Skeletal muscle cell (primary cell): ENCODE results near the gene FAM117A.

ENCODE experiments used
- DNase-seq: peaks from one replicate; pipeline ENCODE4 v3.0.0-alpha.2; 2010; ENCODE audit warnings: low read depth
- H3K4me3 ChIP-seq: 2 replicates; pipeline ENCODE4 v1.5.1; 2011; ENCODE audit warnings: low read depth, mild to moderate bottlenecking, control low read depth, low read length, moderate library complexity

Gene FAM117A

GRCh38 chr17:49763735-49764558 lies at the start of gene FAM117A:
Gene FAM117A (minus strand): TSS chr17:49764131. CDS start chr17:49764087, 44 bp downstream.
- DNase-seq = peak; percentile 94
- H3K4me3 ChIP-seq = peak within 1 kb of the TSS; percentile 73

- DNase-seq = no peak
- no peak overlapping the region for H3K4me3 ChIP-seq
Measured at GRCh38 chr17:49809056-49809455, 45.1 kb upstream of the FAM117A start.

GRCh38 chr17:49798738-49799137 lies 34.8 kb upstream of the FAM117A start:
- DNase-seq = no peak
- no peak overlapping the region for H3K4me3 ChIP-seq

- no peak for DNase-seq
- H3K4me3 ChIP-seq = no peak overlapping the region
Measured at GRCh38 chr17:49798182-49798581, 34.3 kb upstream of the FAM117A start.

GRCh38 chr17:49795372-49795771 lies 31.4 kb upstream of the FAM117A start:
- DNase-seq = no peak
- no peak overlapping the region for H3K4me3 ChIP-seq

GRCh38 chr17:49793309-49793708 lies 29.4 kb upstream of the FAM117A start:
- no peak for DNase-seq
- no peak overlapping the region for H3K4me3 ChIP-seq

- H3K4me3 ChIP-seq = peak overlapping the region; percentile 55
- DNase-seq = no peak
Measured at GRCh38 chr17:49789243-49789578, 25.3 kb upstream of the FAM117A start.

- peak; percentile 97 for DNase-seq
- H3K4me3 ChIP-seq = peak within 1 kb of the TSS; percentile 100
Measured at GRCh38 chr17:49788478-49789242, 24.7 kb upstream of the FAM117A start, which contains the start of gene KAT7. Gene KAT7 (plus strand): TSS chr17:49788681. CDS start chr17:49788835, 154 bp downstream.

GRCh38 chr17:49787884-49788477 lies 24.1 kb upstream of the FAM117A start:
- H3K4me3 ChIP-seq = peak overlapping the region; percentile 100
- no peak for DNase-seq

GRCh38 chr17:49784636-49785035 lies 20.7 kb upstream of the FAM117A start:
- no peak for DNase-seq
- no peak overlapping the region for H3K4me3 ChIP-seq

- DNase-seq = no peak
- H3K4me3 ChIP-seq = no peak overlapping the region
Measured at GRCh38 chr17:49783791-49784190, 19.9 kb upstream of the FAM117A start.

- H3K4me3 ChIP-seq = no peak overlapping the region
- DNase-seq = no peak
Measured at GRCh38 chr17:49783071-49783715, 19.3 kb upstream of the FAM117A start.

- peak; percentile 58 for DNase-seq
- no peak overlapping the region for H3K4me3 ChIP-seq
Measured at GRCh38 chr17:49779739-49780231, 15.9 kb upstream of the FAM117A start.

- no peak for DNase-seq
- H3K4me3 ChIP-seq = no peak overlapping the region
Measured at GRCh38 chr17:49779156-49779738, 15.3 kb upstream of the FAM117A start.

- no peak overlapping the region for H3K4me3 ChIP-seq
- DNase-seq = no peak
Measured at GRCh38 chr17:49777563-49777962, 13.6 kb upstream of the FAM117A start.

GRCh38 chr17:49776551-49777300 lies 12.8 kb upstream of the FAM117A start:
- DNase-seq = no peak
- no peak overlapping the region for H3K4me3 ChIP-seq

GRCh38 chr17:49775546-49776260 lies 11.8 kb upstream of the FAM117A start:
- DNase-seq = no peak
- no peak overlapping the region for H3K4me3 ChIP-seq

- no peak overlapping the region for H3K4me3 ChIP-seq
- no peak for DNase-seq
Measured at GRCh38 chr17:49766918-49767530, 3.1 kb upstream of the FAM117A start.
